Omental fat pad (tissue), 4 donors: ENCODE results near the gene DNAJC6. TPM values are rescaled to one million over a fixed set of nuclear protein-coding genes. Genes with fewer than 3 reads are reported as not detected.

Source experiments
- ATAC-seq: fragments of 150-250 bp; one replicate; pipeline ENCODE4 v1.9.1; 2016; ENCODE audit warnings: mild to moderate bottlenecking, moderate library complexity; ENCODE audit not compliant: low FRiP score
- DNase-seq: peaks from one replicate; pipeline ENCODE4 v3.0.0-alpha.2; 2019; ENCODE audit warnings: low spot score
- total RNA-seq, 4 donors: library from RNA; depleted of rRNA; stranded (reverse); fragments of >200 nt; gene quantifications; one replicate each; pipeline ENCODE4 v1.1.0, GENCODE V29; 2016
- TF ChIP-seq, protein P1 (sequence below), 3 donors: fragments of 450-650 bp; IDR thresholded peaks; one replicate each; pipeline ENCODE4 v1.5.1; 2016 to 2017; ENCODE audit warnings: antibody characterized with exemption in 3 of 3, mild to moderate bottlenecking in 3 of 3, moderate library complexity in 2 of 3

DNAJC6 gene
- total RNA-seq, 4 donors from 2014 or later: 1.9 to 5.1 (median 3.6) TPM

DNA sequence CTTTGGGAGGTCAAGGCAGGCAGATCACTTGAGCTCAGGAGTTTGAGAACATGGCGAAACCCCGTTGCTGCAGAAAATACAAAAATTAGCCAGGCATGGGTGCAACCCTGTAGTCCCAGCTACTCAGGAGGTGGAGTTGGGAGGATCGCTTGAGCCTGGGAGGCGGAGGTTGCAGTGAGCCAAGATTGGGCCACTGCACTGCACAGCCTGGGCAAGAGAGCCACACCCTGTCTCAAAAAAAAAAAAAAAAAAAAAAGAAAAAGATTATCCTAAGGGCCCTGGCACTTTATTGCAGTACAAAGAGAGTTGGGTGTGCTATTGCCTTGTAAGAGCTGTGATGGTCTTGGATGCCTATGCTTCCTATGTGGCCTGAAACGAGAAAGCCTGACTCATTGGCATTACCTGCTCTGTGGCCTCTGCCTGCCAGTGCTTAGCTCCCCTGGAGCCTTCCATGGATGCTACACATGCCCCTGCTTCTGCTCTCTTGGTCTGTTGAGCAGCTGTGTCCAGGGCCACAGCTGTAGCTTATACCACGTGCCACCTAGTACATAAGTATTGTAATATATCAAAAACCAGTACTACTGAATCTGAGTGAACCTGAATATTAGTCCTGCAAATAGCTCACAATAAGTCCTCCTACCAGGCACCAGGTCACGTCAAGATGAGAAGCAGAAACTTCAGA is 45.8 kb downstream of the DNAJC6 start:
- DNase-seq (no peak), ATAC-seq (no peak)
- TF ChIP-seq, protein P1, sequence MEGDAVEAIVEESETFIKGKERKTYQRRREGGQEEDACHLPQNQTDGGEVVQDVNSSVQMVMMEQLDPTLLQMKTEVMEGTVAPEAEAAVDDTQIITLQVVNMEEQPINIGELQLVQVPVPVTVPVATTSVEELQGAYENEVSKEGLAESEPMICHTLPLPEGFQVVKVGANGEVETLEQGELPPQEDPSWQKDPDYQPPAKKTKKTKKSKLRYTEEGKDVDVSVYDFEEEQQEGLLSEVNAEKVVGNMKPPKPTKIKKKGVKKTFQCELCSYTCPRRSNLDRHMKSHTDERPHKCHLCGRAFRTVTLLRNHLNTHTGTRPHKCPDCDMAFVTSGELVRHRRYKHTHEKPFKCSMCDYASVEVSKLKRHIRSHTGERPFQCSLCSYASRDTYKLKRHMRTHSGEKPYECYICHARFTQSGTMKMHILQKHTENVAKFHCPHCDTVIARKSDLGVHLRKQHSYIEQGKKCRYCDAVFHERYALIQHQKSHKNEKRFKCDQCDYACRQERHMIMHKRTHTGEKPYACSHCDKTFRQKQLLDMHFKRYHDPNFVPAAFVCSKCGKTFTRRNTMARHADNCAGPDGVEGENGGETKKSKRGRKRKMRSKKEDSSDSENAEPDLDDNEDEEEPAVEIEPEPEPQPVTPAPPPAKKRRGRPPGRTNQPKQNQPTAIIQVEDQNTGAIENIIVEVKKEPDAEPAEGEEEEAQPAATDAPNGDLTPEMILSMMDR (IDR thresholded peaks at IDR 0.05): no peak

DNA sequence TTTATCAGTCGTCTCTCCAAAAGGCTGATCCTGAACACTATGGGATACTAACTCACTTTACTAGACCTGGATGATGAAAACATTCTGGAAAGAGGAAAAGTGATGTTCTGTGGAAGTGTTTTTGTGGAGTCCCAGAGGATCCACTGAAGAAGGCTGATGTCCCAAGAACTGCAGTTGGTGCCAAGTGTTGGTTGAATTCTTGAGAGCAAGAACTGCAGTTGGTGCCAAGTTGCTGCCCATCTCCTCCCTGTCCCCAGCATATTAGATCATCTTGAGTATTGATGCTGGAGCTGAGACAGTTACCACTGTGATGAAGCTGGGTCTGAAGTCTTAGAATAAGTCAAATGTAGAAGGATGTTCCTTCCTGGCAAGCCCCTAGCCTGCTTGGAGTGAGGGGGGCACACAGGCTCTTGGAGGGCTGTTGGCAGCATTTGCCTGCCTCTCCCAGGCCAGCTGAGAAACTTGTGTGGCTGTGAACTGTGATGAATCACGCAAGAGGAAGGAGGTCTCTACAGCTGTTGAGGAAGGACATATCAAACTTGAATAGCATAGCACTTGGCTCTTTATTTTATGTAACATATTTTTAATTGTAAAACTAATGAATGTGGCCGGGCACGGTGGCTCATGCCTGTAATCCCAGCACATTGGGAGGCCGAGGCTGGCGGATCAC is 48.1 kb downstream of the DNAJC6 start:
- no peak for ATAC-seq
- DNase-seq: no peak
- TF ChIP-seq, protein P1 (IDR thresholded peaks at IDR 0.05): no peak

GRCh38 chr1:65359888-65360287 is 50.5 kb downstream of the DNAJC6 start:
- TF ChIP-seq, protein P1 (IDR thresholded peaks at IDR 0.05): no peak
- DNase-seq (no peak), ATAC-seq (no peak)

DNA sequence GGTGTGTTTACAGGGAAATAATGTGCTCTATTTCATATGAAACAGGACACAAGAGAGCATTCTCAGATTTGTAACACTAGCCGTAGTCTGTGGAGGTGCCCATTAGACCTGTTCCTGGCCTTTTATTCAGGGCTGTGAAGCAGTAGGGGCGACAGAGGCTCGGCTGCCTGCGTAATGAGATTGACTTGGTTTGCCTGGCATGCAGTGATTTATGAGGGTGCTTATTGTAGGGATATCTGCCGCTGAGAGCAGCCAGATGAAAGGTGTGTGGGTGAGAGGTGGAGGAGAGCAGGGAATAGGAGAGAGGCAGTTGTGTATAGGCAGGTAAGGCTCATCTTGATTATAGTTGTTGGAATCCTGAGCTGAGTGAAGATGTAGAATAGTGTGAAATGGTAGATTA is 51.3 kb downstream of the DNAJC6 start:
- TF ChIP-seq, protein P1 (IDR thresholded peaks at IDR 0.05): no peak
- DNase-seq (no peak), ATAC-seq (no peak)

DNA sequence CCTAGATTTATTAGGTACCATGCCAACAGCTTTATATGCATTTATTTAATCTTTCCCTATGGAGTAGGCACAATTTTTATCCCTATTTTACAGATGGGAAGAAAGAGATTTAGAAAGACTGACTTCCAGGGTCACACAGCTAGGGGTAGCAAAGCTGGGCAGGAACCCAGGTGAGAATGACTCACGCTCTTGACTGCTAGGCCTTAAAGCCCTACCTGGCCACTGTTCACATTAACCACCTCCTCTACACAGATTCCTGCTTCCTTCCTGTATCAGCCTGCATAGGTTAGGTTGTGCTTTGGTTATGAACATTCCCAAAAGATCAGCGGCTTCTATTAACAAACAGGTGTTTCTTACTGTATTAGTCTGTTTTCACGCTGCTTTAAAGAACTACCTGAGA is 53.2 kb downstream of the DNAJC6 start:
- ATAC-seq (no peak), DNase-seq (no peak)
- TF ChIP-seq, protein P1 (IDR thresholded peaks at IDR 0.05): no peak

DNA sequence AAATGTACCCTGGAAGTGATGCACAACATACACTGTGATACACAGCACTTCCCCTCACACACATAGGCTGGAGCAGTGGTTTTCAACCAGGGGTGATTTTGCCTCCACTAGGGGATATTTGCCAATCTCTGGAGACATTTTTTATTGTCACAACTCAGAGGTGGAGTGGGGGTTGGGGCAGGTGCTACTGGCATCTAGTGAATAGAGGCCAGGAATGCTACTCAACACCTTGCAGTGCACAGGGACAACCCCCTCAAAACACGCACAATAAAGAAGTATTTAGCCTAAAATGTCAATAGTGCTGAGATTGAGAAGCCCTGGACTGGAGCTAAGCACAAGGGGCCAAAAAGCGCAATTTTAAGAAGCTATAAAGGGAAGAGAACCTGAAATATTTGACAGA is 54.1 kb downstream of the DNAJC6 start:
- ATAC-seq (no peak), DNase-seq (no peak)
- TF ChIP-seq, protein P1 (IDR thresholded peaks at IDR 0.05): no peak

DNA sequence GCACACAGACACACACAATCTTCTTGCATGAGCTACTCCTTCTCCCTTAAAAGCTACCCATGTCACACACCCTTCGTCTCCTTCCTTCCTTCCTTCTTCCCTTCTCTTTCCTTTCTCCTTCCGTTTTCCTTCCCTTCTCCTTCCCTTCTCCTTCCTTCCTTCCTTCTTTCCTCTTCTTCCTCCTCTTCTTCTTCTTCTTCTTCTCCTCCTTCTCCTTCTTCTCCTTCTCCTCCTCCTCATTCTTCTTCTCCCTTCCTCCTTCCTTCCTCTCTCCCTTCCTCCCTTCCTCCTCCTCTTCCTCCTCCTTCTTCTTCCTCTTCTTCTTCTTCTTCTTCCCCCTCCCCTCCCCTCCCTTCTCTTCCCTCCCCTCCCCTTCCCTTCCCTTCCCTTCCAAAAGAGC is 59.1 kb downstream of the DNAJC6 start:
- TF ChIP-seq, protein P1 (IDR thresholded peaks at IDR 0.05): no peak
- DNase-seq (no peak), ATAC-seq (no peak)
